ENCODE data around the gene MYL5.
A peak's percentile ranks its signal among the peaks of the same experiment; 100 is the strongest.

MYL5 gene

DNA sequence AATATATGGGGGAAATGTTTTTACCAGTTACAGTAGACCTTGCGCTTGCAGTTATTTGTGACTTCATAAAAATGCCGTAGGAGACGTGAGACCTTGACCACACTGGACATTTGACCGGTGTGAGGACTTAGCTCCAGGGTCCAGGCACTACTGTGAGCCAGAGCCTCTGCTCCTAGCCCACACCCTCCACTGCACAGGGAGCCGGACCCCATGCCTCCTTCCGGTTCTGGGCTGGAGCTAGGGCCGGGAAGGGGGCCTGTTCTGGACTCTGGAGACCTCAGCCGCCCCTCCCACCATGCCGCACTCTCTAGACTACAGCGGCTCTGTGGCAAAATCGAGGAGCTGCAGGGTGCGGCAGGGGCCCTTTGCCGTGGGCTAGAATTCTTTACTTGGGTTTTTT, 36.6 kb downstream of the MYL5 start:
- no peaks in the 10 kb centered on the region for H3K9me3 ChIP-seq (replicated peaks; ENCODE audit: low read length)
- H3K36me3 ChIP-seq (ENCODE audit: insufficient read depth, low read length): peaks cover 10% of the 10 kb centered on the region

GRCh38 chr4:712093-712492, 37.8 kb downstream of the MYL5 start:
- Histone ChIP-seq H3K4me2 (ENCODE audit: low read length) (no peak overlapping the region), H3K9ac (ENCODE audit: low read depth, low read length) (no peak overlapping the region), H3K4me1 (ENCODE audit: control insufficient read depth, insufficient read depth, low read length) (peaks cover 21% of the 10 kb centered on the region), H3K4me3 (ENCODE audit: low read length) (no peak overlapping the region), H3K36me3 (ENCODE audit: insufficient read depth, low read length) (peaks cover 10% of the 10 kb centered on the region), H3K9me3 (replicated peaks; ENCODE audit: low read length) (no peaks in the 10 kb centered on the region), H3K27me3 (ENCODE audit: control insufficient read depth, insufficient read depth, low read length) (no peaks in the 10 kb centered on the region)

More for the DNA sequence above, 36.6 kb downstream of the MYL5 start:
- peak overlapping the region; percentile 39 for H3K9ac ChIP-seq (ENCODE audit: low read depth, low read length)
- peak overlapping the region; percentile 70 for H3K4me2 ChIP-seq (ENCODE audit: low read length)
- H3K27me3 ChIP-seq (ENCODE audit: control insufficient read depth, insufficient read depth, low read length): no peaks in the 10 kb centered on the region
- H3K4me1 ChIP-seq (ENCODE audit: control insufficient read depth, insufficient read depth, low read length): peaks cover 25% of the 10 kb centered on the region
- no peak overlapping the region for H3K4me3 ChIP-seq (ENCODE audit: low read length)

- H3K4me1 ChIP-seq (ENCODE audit: control insufficient read depth, insufficient read depth, low read length): peaks cover 16% of the 10 kb centered on the region
- H3K9me3 ChIP-seq (replicated peaks; ENCODE audit: low read length): no peaks in the 10 kb centered on the region
- H3K27me3 ChIP-seq (ENCODE audit: control insufficient read depth, insufficient read depth, low read length): no peaks in the 10 kb centered on the region
- H3K9ac ChIP-seq (ENCODE audit: low read depth, low read length): no peak overlapping the region
- H3K36me3 ChIP-seq (ENCODE audit: insufficient read depth, low read length): peaks cover 10% of the 10 kb centered on the region
- no peak overlapping the region for H3K4me3 ChIP-seq (ENCODE audit: low read length)
- H3K4me2 ChIP-seq (ENCODE audit: low read length): no peak overlapping the region
These were observed 38.7 kb downstream of the MYL5 start for GRCh38 chr4:712916-713632.

- H3K9ac ChIP-seq (ENCODE audit: low read depth, low read length): no peak overlapping the region
- H3K9me3 ChIP-seq (replicated peaks; ENCODE audit: low read length): no peaks in the 10 kb centered on the region
- peaks cover 10% of the 10 kb centered on the region for H3K36me3 ChIP-seq (ENCODE audit: insufficient read depth, low read length)
- H3K27me3 ChIP-seq (ENCODE audit: control insufficient read depth, insufficient read depth, low read length): no peaks in the 10 kb centered on the region
- no peak overlapping the region for H3K4me3 ChIP-seq (ENCODE audit: low read length)
- H3K4me1 ChIP-seq (ENCODE audit: control insufficient read depth, insufficient read depth, low read length): peaks cover 9% of the 10 kb centered on the region
- H3K4me2 ChIP-seq (ENCODE audit: low read length): no peak overlapping the region
These were observed 39.7 kb downstream of the MYL5 start for GRCh38 chr4:714087-714486.

DNA sequence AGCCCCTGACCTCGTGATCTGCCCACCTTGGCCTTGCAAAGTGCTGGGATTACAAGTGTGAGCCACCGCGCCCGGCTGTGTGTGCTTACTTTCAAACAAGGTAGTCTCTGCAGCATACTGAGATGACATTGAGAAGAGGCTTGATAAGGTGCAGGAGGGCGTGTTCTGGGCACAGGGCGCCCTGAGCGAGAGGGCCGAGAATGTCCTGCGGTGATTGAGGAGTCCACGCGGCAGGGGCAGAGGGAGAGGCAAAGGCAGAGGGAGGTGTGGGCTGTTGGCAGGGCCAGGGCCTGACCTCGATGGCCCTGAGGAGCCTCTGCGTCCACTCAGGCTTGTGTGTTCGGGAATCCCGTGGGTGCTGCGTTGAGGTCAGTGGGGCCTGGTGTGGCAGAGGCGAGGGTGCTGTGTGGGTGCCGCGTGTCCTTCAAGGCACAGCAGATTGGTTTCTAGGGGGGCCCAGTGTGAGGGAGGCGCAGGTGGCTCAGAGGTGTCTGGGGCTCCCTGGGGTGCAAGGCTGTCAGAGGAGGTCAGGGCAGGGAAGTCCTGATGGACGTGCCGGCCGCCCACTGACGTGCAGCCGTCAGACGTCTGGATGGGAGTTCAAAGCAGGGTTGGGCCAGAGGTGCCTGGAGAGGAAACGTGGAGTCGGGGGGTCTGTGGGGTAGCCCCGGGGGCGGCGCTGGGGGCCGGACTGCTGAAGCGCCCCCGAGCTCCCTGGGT, 43.4 kb downstream of the MYL5 start:
- Histone ChIP-seq H3K27me3 (ENCODE audit: control insufficient read depth, insufficient read depth, low read length) (no peaks in the 10 kb centered on the region), H3K4me3 (ENCODE audit: low read length) (no peak overlapping the region), H3K4me2 (ENCODE audit: low read length) (no peak overlapping the region), H3K9ac (ENCODE audit: low read depth, low read length) (no peak overlapping the region), H3K4me1 (ENCODE audit: control insufficient read depth, insufficient read depth, low read length) (peaks cover 24% of the 10 kb centered on the region), H3K36me3 (ENCODE audit: insufficient read depth, low read length) (peaks cover 10% of the 10 kb centered on the region), H3K9me3 (replicated peaks; ENCODE audit: low read length) (no peaks in the 10 kb centered on the region)

GRCh38 chr4:718460-718859, 44.1 kb downstream of the MYL5 start:
- H3K27me3 ChIP-seq (ENCODE audit: control insufficient read depth, insufficient read depth, low read length): no peaks in the 10 kb centered on the region
- no peak overlapping the region for H3K9ac ChIP-seq (ENCODE audit: low read depth, low read length)
- peaks cover 15% of the 10 kb centered on the region for H3K36me3 ChIP-seq (ENCODE audit: insufficient read depth, low read length)
- no peak overlapping the region for H3K4me3 ChIP-seq (ENCODE audit: low read length)
- H3K4me1 ChIP-seq (ENCODE audit: control insufficient read depth, insufficient read depth, low read length): peaks cover 29% of the 10 kb centered on the region
- H3K9me3 ChIP-seq (replicated peaks; ENCODE audit: low read length): no peaks in the 10 kb centered on the region
- H3K4me2 ChIP-seq (ENCODE audit: low read length): no peak overlapping the region

GRCh38 chr4:720111-720860, 45.9 kb downstream of the MYL5 start:
- no peaks in the 10 kb centered on the region for H3K9me3 ChIP-seq (replicated peaks; ENCODE audit: low read length)
- peak overlapping the region; percentile 73 for H3K4me2 ChIP-seq (ENCODE audit: low read length)
- peaks cover 6% of the 10 kb centered on the region for H3K36me3 ChIP-seq (ENCODE audit: insufficient read depth, low read length)
- no peaks in the 10 kb centered on the region for H3K27me3 ChIP-seq (ENCODE audit: control insufficient read depth, insufficient read depth, low read length)
- peak overlapping the region; percentile 48 for H3K9ac ChIP-seq (ENCODE audit: low read depth, low read length)
- H3K4me3 ChIP-seq (ENCODE audit: low read length): no peak overlapping the region
- H3K4me1 ChIP-seq (ENCODE audit: control insufficient read depth, insufficient read depth, low read length): peaks cover 39% of the 10 kb centered on the region

DNA sequence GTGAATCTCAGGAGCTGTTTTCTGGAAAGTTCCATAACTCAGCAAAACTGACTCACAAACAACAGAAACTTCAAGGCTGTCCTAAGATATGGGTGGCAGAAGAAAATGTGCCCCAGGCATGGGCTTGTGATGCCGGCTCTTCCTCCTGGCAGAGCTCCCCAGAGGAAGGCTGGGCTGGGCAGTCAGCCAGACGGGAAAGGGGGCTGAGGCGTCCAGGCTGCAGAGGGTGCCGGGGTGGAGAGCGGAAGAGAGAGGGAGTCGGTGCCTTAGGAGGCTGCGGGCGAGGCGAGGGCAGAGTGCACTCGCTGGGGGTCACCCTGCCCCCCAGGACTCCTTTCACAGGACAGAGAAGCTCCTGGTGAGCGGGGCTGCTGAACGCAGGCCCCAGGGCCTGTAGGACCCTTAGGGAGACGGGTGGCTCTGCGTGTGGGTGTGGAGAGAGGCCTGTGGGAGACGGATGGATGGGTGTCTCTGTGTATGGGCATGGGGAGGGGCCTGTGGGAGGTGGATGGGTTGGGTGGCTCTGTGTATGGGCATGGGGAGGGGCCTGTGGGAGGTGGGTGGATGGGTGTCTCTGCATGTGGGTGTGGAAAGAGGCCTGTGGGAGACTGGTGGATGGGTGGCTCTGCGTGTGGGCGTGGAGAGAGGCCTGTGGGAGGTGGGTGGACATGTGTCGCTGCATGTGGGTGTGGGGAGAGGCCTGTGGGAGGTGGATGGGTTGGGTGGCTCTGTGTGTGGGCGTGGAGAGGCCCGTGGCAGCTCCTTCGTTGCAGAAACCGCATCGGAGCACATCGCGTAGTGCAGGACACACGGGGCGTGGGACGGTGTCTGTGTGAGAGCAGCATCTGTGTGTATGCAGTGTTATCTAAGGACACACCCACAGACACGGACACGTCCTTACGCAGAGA, 47.2 kb downstream of the MYL5 start:
- peaks cover 50% of the 10 kb centered on the region for H3K4me1 ChIP-seq (ENCODE audit: control insufficient read depth, insufficient read depth, low read length)
- no peaks in the 10 kb centered on the region for H3K27me3 ChIP-seq (ENCODE audit: control insufficient read depth, insufficient read depth, low read length)
- H3K4me2 ChIP-seq (ENCODE audit: low read length): peak overlapping the region; percentile 73
- peaks cover 6% of the 10 kb centered on the region for H3K36me3 ChIP-seq (ENCODE audit: insufficient read depth, low read length)
- H3K9ac ChIP-seq (ENCODE audit: low read depth, low read length): peak overlapping the region; percentile 48
- H3K9me3 ChIP-seq (replicated peaks; ENCODE audit: low read length): no peaks in the 10 kb centered on the region
- peak overlapping the region; percentile 48 for H3K4me3 ChIP-seq (ENCODE audit: low read length)

DNA sequence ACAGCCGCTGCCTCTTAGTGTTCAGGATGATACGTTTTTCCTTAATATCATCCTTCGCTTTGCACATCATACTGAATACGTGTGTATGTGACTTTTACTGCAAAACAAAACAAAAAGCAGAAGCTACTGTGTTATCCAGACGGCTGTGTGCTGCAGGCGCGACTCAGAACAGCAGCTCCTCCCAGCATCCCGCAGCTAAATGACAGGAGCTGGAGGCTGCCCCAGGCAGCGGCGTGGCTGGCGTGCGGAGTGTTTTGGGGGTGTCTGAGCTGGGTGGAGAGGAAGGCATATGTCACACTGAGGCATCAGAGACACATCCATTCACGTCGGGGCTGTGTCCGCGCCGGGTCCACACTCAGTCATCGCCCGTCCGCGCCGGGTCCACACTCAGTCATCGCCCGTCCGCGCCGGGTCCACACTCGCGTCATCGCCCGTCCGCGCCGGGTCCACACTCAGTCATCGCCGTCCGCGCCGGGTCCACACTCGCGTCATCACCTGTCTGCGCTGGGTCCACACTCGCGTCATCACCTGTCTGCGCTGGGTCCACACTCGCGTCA, 47.9 kb downstream of the MYL5 start:
- Histone ChIP-seq H3K36me3 (ENCODE audit: insufficient read depth, low read length) (peaks cover 6% of the 10 kb centered on the region), H3K9me3 (replicated peaks; ENCODE audit: low read length) (no peaks in the 10 kb centered on the region), H3K4me2 (ENCODE audit: low read length) (peak overlapping the region; percentile 73), H3K4me1 (ENCODE audit: control insufficient read depth, insufficient read depth, low read length) (peaks cover 57% of the 10 kb centered on the region), H3K4me3 (ENCODE audit: low read length) (no peak overlapping the region), H3K27me3 (ENCODE audit: control insufficient read depth, insufficient read depth, low read length) (no peaks in the 10 kb centered on the region), H3K9ac (ENCODE audit: low read depth, low read length) (no peak overlapping the region)

- Histone ChIP-seq H3K27me3 (ENCODE audit: control insufficient read depth, insufficient read depth, low read length) (no peaks in the 10 kb centered on the region), H3K9ac (ENCODE audit: low read depth, low read length) (peak overlapping the region; percentile 65), H3K9me3 (replicated peaks; ENCODE audit: low read length) (no peaks in the 10 kb centered on the region), H3K4me1 (ENCODE audit: control insufficient read depth, insufficient read depth, low read length) (peaks cover 63% of the 10 kb centered on the region), H3K36me3 (ENCODE audit: insufficient read depth, low read length) (peaks cover 6% of the 10 kb centered on the region), H3K4me2 (ENCODE audit: low read length) (peak overlapping the region; percentile 65), H3K4me3 (ENCODE audit: low read length) (no peak overlapping the region)
These were observed 48.6 kb downstream of the MYL5 start for GRCh38 chr4:722851-723360.
